HEK293 (cell line): Measurements from ENCODE around the gene NRTN.
A peak's percentile ranks its signal among the peaks of the same experiment; 100 is the strongest.

ENCODE experiments used
- AEBP2 ChIP-seq: fragments of 450-650 bp; formaldehyde crosslinking; IDR thresholded peaks from 2 replicates; pipeline ENCODE4 v1.5.1; 2016; ENCODE audit warnings: missing biosample characterization, missing genetic modification characterization, borderline replicate concordance
- GLIS2 ChIP-seq: fragments of 450-650 bp; formaldehyde crosslinking; IDR thresholded peaks from 2 replicates; pipeline ENCODE4 v1.5.1; 2016; ENCODE audit warnings: missing biosample characterization, missing genetic modification characterization
- HOXA7 ChIP-seq: sonication (generic); formaldehyde crosslinking; IDR thresholded peaks from 2 replicates; pipeline ENCODE4 v1.8.1; 2022; ENCODE audit warnings: missing genetic modification reagents, borderline replicate concordance
- PRDM10 ChIP-seq: fragments of 450-650 bp; formaldehyde crosslinking; IDR thresholded peaks from 2 replicates; pipeline ENCODE4 v1.5.1; 2016; ENCODE audit warnings: missing biosample characterization, missing genetic modification characterization
- PRDM6 ChIP-seq: fragments of 450-650 bp; formaldehyde crosslinking; IDR thresholded peaks from 2 replicates; pipeline ENCODE4 v1.5.1; 2017; ENCODE audit warnings: missing biosample characterization, missing genetic modification characterization
- SP2 ChIP-seq: fragments of 450-650 bp; formaldehyde crosslinking; IDR thresholded peaks from 2 replicates; pipeline ENCODE4 v1.5.1; 2016; ENCODE audit warnings: missing biosample characterization, missing genetic modification characterization
- SP7 ChIP-seq: fragments of 450-650 bp; formaldehyde crosslinking; IDR thresholded peaks from 2 replicates; pipeline ENCODE4 v1.5.1; 2016; ENCODE audit warnings: missing biosample characterization, missing genetic modification characterization
- TSHZ1 ChIP-seq: fragments of 450-650 bp; formaldehyde crosslinking; IDR thresholded peaks from 2 replicates; pipeline ENCODE4 v1.5.1; 2016; ENCODE audit warnings: missing biosample characterization, missing genetic modification characterization, borderline replicate concordance
- YY1 ChIP-seq: fragments of 450-650 bp; formaldehyde crosslinking; IDR thresholded peaks from 2 replicates; pipeline ENCODE4 v1.5.1; 2018; ENCODE audit warnings: missing biosample characterization, missing genetic modification characterization
- ZBTB44 ChIP-seq: fragments of 450-650 bp; IDR thresholded peaks from 2 replicates; pipeline ENCODE4 v1.5.1; 2018; ENCODE audit warnings: missing biosample characterization, mild to moderate bottlenecking, missing genetic modification characterization
- ZNF140 ChIP-seq: fragments of 450-650 bp; formaldehyde crosslinking; IDR thresholded peaks from 2 replicates; pipeline ENCODE4 v1.5.1; 2016; ENCODE audit warnings: missing biosample characterization, missing genetic modification characterization
- ZNF148 ChIP-seq: fragments of 450-650 bp; formaldehyde crosslinking; IDR thresholded peaks from 2 replicates; pipeline ENCODE4 v1.5.0; 2017; ENCODE audit warnings: missing biosample characterization, missing genetic modification characterization, borderline replicate concordance
- ZNF175 ChIP-seq: fragments of 450-650 bp; formaldehyde crosslinking; IDR thresholded peaks from 2 replicates; pipeline ENCODE4 v1.5.1; 2016; ENCODE audit warnings: missing biosample characterization, missing genetic modification characterization
- ZNF18 ChIP-seq: fragments of 450-650 bp; formaldehyde crosslinking; IDR thresholded peaks from 2 replicates; pipeline ENCODE4 v1.5.1; 2016; ENCODE audit warnings: missing biosample characterization, missing genetic modification characterization
- ZNF19 ChIP-seq: fragments of 450-650 bp; formaldehyde crosslinking; IDR thresholded peaks from 2 replicates; pipeline ENCODE4; 2016; ENCODE audit warnings: missing biosample characterization, missing genetic modification characterization, low read depth
- ZNF302 ChIP-seq: fragments of 450-650 bp; formaldehyde crosslinking; IDR thresholded peaks from 2 replicates; pipeline ENCODE4 v1.5.1; 2016; ENCODE audit warnings: missing biosample characterization, missing genetic modification characterization, low read depth
- ZNF548 ChIP-seq: fragments of 450-650 bp; formaldehyde crosslinking; IDR thresholded peaks from 2 replicates; pipeline ENCODE4 v1.5.1; 2016; ENCODE audit warnings: missing biosample characterization, missing genetic modification characterization
- ZNF707 ChIP-seq: fragments of 450-650 bp; formaldehyde crosslinking; IDR thresholded peaks from 2 replicates; pipeline ENCODE4 v1.5.1; 2016; ENCODE audit warnings: missing biosample characterization, missing genetic modification characterization
- ZNF768 ChIP-seq: fragments of 450-650 bp; formaldehyde crosslinking; IDR thresholded peaks from 2 replicates; pipeline ENCODE4 v1.5.1; 2018; ENCODE audit warnings: missing biosample characterization, mild to moderate bottlenecking, missing genetic modification characterization
- ZNF791 ChIP-seq: fragments of 450-650 bp; formaldehyde crosslinking; IDR thresholded peaks from 2 replicates; pipeline ENCODE4 v1.5.1; 2016; ENCODE audit warnings: missing biosample characterization, missing genetic modification characterization
- ZNF792 ChIP-seq: fragments of 450-650 bp; formaldehyde crosslinking; IDR thresholded peaks from 2 replicates; pipeline ENCODE4 v1.5.1; 2016; ENCODE audit warnings: missing biosample characterization, missing genetic modification characterization
- ZSCAN23 ChIP-seq: fragments of 450-650 bp; formaldehyde crosslinking; IDR thresholded peaks from 2 replicates; pipeline ENCODE4 v1.5.1; 2016; ENCODE audit warnings: missing biosample characterization, missing genetic modification characterization

NRTN gene

GRCh38 chr19:5828661-5829566 is 24.0 kb downstream of the NRTN start (continued):
- no peak for TF ChIP-seq ZNF175 (tag by site-specific recombination)
- no peak for TF ChIP-seq YY1 (tag by site-specific recombination)
- peak; percentile 63 for TF ChIP-seq SP2 (tag by site-specific recombination)
- TF ChIP-seq HOXA7 (CRISPR knock-in tag): no peak
- TF ChIP-seq ZBTB44: peak; percentile 22; the same call in 1 of the 2 replicates
- no peak for TF ChIP-seq PRDM6 (tag by site-specific recombination)
- no peak for TF ChIP-seq ZSCAN23
- TF ChIP-seq ZNF140: no peak
- TF ChIP-seq ZNF302 (tag by site-specific recombination): no peak
- TF ChIP-seq ZNF791: no peak
- no peak for TF ChIP-seq TSHZ1 (tag by site-specific recombination)
- TF ChIP-seq PRDM10: peak; percentile 40; the same call in 1 of the 2 replicates
- TF ChIP-seq ZNF548 (tag by site-specific recombination): no peak
- TF ChIP-seq GLIS2 (tag by site-specific recombination): peak; percentile 61
- no peak for TF ChIP-seq ZNF768
- TF ChIP-seq ZNF19: no peak
- TF ChIP-seq ZNF707 (tag by site-specific recombination): no peak
- TF ChIP-seq SP7 (tag by site-specific recombination): peak; percentile 25; the same call in 1 of the 2 replicates
- no peak for TF ChIP-seq ZNF792 (tag by site-specific recombination)
- no peak for TF ChIP-seq ZNF148 (tag by site-specific recombination)
- no peak for TF ChIP-seq AEBP2
- TF ChIP-seq ZNF18 (tag by site-specific recombination): no peak
